ENCODE results near the gene ADGRL1.

Gene ADGRL1

GRCh38 chr19:14110650-14111049 lies 95.3 kb downstream of the ADGRL1 start:
- DNase-seq: no peak

GRCh38 chr19:14107581-14108461 lies 98.1 kb downstream of the ADGRL1 start:
- no peak for DNase-seq

GRCh38 chr19:14106840-14107239 lies 99.1 kb downstream of the ADGRL1 start:
- no peak for DNase-seq

- DNase-seq: no peak
These were observed 100.3 kb downstream of the ADGRL1 start for GRCh38 chr19:14105680-14106079.

- DNase-seq: no peak
These were observed 102.7 kb downstream of the ADGRL1 start for GRCh38 chr19:14103310-14103709.

GRCh38 chr19:14102756-14103155 lies 103.2 kb downstream of the ADGRL1 start:
- DNase-seq: no peak

- DNase-seq: no peak
These were observed 103.8 kb downstream of the ADGRL1 start for GRCh38 chr19:14102102-14102696.

- no peak for DNase-seq
These were observed 104.9 kb downstream of the ADGRL1 start for GRCh38 chr19:14101003-14101545.

All from NCI-H226 (cell line).